ENCODE measurements around the gene SCN2B. TPM values are rescaled to one million over a fixed set of nuclear protein-coding genes. Genes with fewer than 3 reads are reported as not detected.

SCN2B gene
- total RNA-seq, 1 donor from 2014 or later, result 0.04 TPM

GRCh38 chr11:118175031-118175992 lies 1.1 kb downstream of the SCN2B start:
- peak; percentile 77 for DNase-seq (ENCODE audit: low read depth)
- Histone ChIP-seq H3K36me3 (ENCODE audit: control insufficient read depth, insufficient read depth, low read length) (no peaks in the 10 kb centered on the region), H3K27me3 (ENCODE audit: control insufficient read depth, insufficient read depth, low read length) (peaks cover 11% of the 10 kb centered on the region), H3K4me3 (ENCODE audit: low read depth, low read length) (no peak overlapping the region)
- no peak for TF ChIP-seq CTCF (IDR thresholded peaks at IDR 0.05; ENCODE audit: insufficient read depth, low read length, poor library complexity, severe bottlenecking)

- DNase-seq (ENCODE audit: low read depth), result no peak
- no peaks in the 10 kb centered on the region for H3K36me3 ChIP-seq (ENCODE audit: control insufficient read depth, insufficient read depth, low read length)
- no peak overlapping the region for H3K4me3 ChIP-seq (ENCODE audit: low read depth, low read length)
- TF ChIP-seq CTCF (IDR thresholded peaks at IDR 0.05; ENCODE audit: insufficient read depth, low read length, poor library complexity, severe bottlenecking), result no peak
- H3K27me3 ChIP-seq (ENCODE audit: control insufficient read depth, insufficient read depth, low read length), result peaks cover 18% of the 10 kb centered on the region
These were observed 2.4 kb downstream of the SCN2B start for GRCh38 chr11:118174006-118174567.

GRCh38 chr11:118172356-118172755 lies 4.1 kb downstream of the SCN2B start:
- no peak for TF ChIP-seq CTCF (IDR thresholded peaks at IDR 0.05; ENCODE audit: insufficient read depth, low read length, poor library complexity, severe bottlenecking)
- H3K27me3 ChIP-seq (ENCODE audit: control insufficient read depth, insufficient read depth, low read length), result peaks cover 27% of the 10 kb centered on the region
- H3K36me3 ChIP-seq (ENCODE audit: control insufficient read depth, insufficient read depth, low read length), result no peaks in the 10 kb centered on the region
- no peak overlapping the region for H3K4me3 ChIP-seq (ENCODE audit: low read depth, low read length)
- DNase-seq (ENCODE audit: low read depth), result no peak

- peak; percentile 89 for TF ChIP-seq CTCF (IDR thresholded peaks at IDR 0.05; ENCODE audit: insufficient read depth, low read length, poor library complexity, severe bottlenecking)
- Histone ChIP-seq H3K4me3 (ENCODE audit: low read depth, low read length) (no peak overlapping the region), H3K27me3 (ENCODE audit: control insufficient read depth, insufficient read depth, low read length) (peaks cover 29% of the 10 kb centered on the region), H3K36me3 (ENCODE audit: control insufficient read depth, insufficient read depth, low read length) (no peaks in the 10 kb centered on the region)
- DNase-seq (ENCODE audit: low read depth), result no peak
These were observed 5.0 kb downstream of the SCN2B start for GRCh38 chr11:118171269-118172062.

- Histone ChIP-seq H3K36me3 (ENCODE audit: control insufficient read depth, insufficient read depth, low read length) (no peaks in the 10 kb centered on the region), H3K4me3 (ENCODE audit: low read depth, low read length) (no peak overlapping the region), H3K27me3 (ENCODE audit: control insufficient read depth, insufficient read depth, low read length) (peaks cover 25% of the 10 kb centered on the region)
- no peak for TF ChIP-seq CTCF (IDR thresholded peaks at IDR 0.05; ENCODE audit: insufficient read depth, low read length, poor library complexity, severe bottlenecking)
- no peak for DNase-seq (ENCODE audit: low read depth)
These were observed 5.6 kb downstream of the SCN2B start for GRCh38 chr11:118170882-118171268.

Data from kidney epithelial cell (primary cell).